SK-N-SH (cell line): ENCODE measurements around the gene WDFY2.

Experiments used
- CTCF ChIP-seq: fragments of 200-600 bp; sonication (generic); IDR thresholded peaks from 2 replicates; pipeline ENCODE4 v1.6.1; 2017; ENCODE audit warnings: antibody characterized with exemption, mild to moderate bottlenecking, moderate library complexity
- EP300 ChIP-seq, 2 experiments: IDR thresholded peaks; 2 replicates each; pipeline versions ENCODE4 v1.4.0 to v1.6.1; 2012; ENCODE audit warnings: borderline replicate concordance in 1 of 2, low read depth in 1 of 2, low read length in 1 of 2
- GABPA ChIP-seq: IDR thresholded peaks from 2 replicates; pipeline ENCODE4 v1.4.0; 2012; ENCODE audit warnings: low read depth, mild to moderate bottlenecking
- JUND ChIP-seq: IDR thresholded peaks from 2 replicates; pipeline ENCODE4 v1.4.0; 2012
- MAX ChIP-seq: IDR thresholded peaks from 2 replicates; pipeline ENCODE4 v1.4.0; 2012; ENCODE audit warnings: low read depth
- MXI1 ChIP-seq: IDR thresholded peaks from 2 replicates; pipeline ENCODE4 v1.6.1; 2012; ENCODE audit warnings: mild to moderate bottlenecking, low read depth, low read length, improper control_type of control experiment
- NRF1 ChIP-seq: IDR thresholded peaks from 2 replicates; pipeline ENCODE4 v1.6.1; 2012; ENCODE audit warnings: low read depth, mild to moderate bottlenecking, low read length
- REST ChIP-seq: IDR thresholded peaks from 2 replicates; pipeline ENCODE4 v1.6.1; 2012; ENCODE audit warnings: mild to moderate bottlenecking, low read depth, low read length, moderate library complexity
- TAF1 ChIP-seq: IDR thresholded peaks from 2 replicates; pipeline ENCODE4 v1.6.1; 2012; ENCODE audit warnings: low read depth, mild to moderate bottlenecking, low read length, moderate library complexity, borderline replicate concordance
- ZBTB33 ChIP-seq: IDR thresholded peaks from 2 replicates; pipeline ENCODE4 v1.4.0; 2012; ENCODE audit warnings: low read depth, borderline replicate concordance

GRCh38 chr13:51665456-51665855 lies 81.2 kb downstream of the WDFY2 start:
- TF ChIP-seq REST: no peak
- no peak for TF ChIP-seq CTCF
- no peak for TF ChIP-seq ZBTB33
- no peak for TF ChIP-seq JUND
- TF ChIP-seq GABPA: no peak
- no peak for TF ChIP-seq EP300 (IDR thresholded peaks at IDR 0.05; ENCODE audit: borderline replicate concordance in 1 of 2, low read depth in 1 of 2, low read length in 1 of 2)
- no peak for TF ChIP-seq NRF1
- no peak for TF ChIP-seq TAF1
- TF ChIP-seq MXI1: no peak
- no peak for TF ChIP-seq MAX
